AG09309 (cell line): ENCODE results near the gene TNIP1.

Experiments used
- DNase-seq: peaks from one replicate; pipeline ENCODE4 v3.0.0-alpha.2; 2010; ENCODE audit warnings: low read depth
- H3K4me3 ChIP-seq: 2 replicates; pipeline ENCODE4 v1.5.1; 2011; ENCODE audit warnings: mild to moderate bottlenecking, low read depth, low read length, moderate library complexity; ENCODE audit not compliant: control insufficient read depth
- TF ChIP-seq, protein P1 (sequence below): IDR thresholded peaks from 2 replicates; pipeline ENCODE4 v1.5.1; 2011; ENCODE audit warnings: mild to moderate bottlenecking, low read depth, low read length, inconsistent platforms; ENCODE audit not compliant: insufficient read depth, control insufficient read depth; ENCODE audit errors: missing control alignments

The TNIP1 gene

DNA sequence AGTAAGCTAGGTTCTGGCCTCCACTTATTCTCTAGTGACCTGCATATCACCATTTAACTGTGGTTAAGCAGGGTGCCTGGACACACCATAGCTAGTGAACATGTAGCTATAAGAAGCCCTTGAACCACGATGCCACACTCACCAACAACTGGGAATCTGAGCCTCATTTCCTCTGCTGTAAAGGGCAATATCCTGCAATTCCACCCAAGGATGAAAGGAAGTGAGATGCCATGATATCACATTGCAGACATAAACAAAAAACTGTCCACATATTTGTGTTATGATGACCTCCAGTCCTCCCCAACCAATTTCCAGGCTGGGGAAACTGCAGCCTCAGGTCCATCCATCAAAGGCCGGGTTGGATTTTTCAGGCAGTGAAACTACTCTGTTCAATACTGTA lies 10.4 kb downstream of the TNIP1 start:
- TF ChIP-seq, protein P1, sequence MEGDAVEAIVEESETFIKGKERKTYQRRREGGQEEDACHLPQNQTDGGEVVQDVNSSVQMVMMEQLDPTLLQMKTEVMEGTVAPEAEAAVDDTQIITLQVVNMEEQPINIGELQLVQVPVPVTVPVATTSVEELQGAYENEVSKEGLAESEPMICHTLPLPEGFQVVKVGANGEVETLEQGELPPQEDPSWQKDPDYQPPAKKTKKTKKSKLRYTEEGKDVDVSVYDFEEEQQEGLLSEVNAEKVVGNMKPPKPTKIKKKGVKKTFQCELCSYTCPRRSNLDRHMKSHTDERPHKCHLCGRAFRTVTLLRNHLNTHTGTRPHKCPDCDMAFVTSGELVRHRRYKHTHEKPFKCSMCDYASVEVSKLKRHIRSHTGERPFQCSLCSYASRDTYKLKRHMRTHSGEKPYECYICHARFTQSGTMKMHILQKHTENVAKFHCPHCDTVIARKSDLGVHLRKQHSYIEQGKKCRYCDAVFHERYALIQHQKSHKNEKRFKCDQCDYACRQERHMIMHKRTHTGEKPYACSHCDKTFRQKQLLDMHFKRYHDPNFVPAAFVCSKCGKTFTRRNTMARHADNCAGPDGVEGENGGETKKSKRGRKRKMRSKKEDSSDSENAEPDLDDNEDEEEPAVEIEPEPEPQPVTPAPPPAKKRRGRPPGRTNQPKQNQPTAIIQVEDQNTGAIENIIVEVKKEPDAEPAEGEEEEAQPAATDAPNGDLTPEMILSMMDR: no peak
- no peak overlapping the region for H3K4me3 ChIP-seq
- DNase-seq: no peak

DNA sequence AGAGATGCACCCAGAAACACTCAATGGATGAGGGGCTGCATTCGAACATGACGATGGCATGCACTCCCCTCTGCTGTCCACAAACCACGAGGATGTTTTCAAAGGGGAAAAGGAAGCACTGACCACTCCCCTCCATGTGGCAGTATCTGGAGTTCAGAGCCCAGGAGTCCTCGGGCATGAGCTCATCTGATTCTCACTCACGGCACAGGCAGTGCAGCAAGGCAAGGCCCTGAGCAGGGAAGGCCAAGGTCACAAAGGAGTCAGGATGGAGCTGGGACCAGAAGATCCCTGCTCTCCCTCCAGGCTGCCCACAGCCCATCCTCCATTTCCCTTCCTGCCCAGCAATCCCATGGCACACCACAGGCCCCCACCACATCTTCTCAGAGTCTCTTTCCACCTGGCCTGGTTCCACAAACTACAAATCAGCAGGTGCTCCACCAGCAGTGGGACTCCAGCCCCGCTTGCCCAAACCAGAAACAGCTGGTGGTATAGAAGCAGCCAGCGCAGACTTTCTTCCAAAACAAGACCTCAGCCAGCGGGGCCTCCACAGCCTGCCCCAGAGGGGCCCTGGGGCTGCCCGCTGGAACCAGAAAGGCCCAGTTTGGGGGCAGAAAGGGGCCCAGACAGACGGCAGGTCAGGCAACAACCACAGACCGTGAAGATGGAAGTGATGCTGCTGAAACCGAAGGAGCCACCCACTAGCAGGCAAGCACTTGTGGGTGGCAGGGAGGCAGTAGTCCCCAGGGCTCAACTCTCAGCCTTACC lies 12.2 kb downstream of the TNIP1 start:
- TF ChIP-seq, protein P1: no peak
- no peak overlapping the region for H3K4me3 ChIP-seq
- no peak for DNase-seq

DNA sequence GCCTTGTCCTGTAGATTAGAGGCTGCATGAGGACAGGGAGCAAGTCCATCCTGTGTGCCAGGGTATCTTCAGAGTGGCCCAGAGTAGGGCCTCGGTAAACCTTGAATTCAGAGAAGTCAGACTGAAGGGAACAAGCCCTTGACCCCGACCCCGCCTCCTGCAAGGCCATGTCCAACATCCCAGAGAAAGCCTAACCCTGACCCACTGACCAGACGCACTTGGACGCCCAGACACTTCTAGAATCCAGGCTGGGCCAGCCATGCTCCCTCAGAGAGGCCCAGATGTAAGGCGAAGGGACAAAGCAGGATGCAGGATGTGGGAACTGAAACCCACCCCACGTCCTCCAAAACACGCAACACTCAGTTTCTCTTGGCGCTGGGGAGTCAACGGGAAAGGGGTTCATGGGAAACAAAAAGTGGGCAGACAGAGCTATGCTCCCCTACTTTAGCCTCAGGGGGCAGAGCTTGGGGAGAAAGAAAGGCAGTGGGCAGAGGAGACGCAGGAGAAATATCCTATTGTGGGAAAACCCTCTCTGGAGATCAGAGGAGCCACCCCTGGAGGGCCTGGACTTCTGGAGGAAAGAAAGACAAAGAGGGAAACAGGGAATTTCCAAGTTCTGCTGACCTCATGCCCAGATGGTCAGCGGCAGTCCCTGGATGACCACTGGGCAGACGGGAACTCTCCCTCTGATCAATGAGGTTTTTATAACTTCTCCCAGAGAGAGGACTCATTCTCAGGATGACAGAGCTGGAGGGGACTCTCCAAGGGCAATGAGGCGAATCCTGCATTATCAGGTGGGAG lies 13.0 kb downstream of the TNIP1 start:
- TF ChIP-seq, protein P1: no peak
- no peak for DNase-seq
- H3K4me3 ChIP-seq: no peak overlapping the region

DNA sequence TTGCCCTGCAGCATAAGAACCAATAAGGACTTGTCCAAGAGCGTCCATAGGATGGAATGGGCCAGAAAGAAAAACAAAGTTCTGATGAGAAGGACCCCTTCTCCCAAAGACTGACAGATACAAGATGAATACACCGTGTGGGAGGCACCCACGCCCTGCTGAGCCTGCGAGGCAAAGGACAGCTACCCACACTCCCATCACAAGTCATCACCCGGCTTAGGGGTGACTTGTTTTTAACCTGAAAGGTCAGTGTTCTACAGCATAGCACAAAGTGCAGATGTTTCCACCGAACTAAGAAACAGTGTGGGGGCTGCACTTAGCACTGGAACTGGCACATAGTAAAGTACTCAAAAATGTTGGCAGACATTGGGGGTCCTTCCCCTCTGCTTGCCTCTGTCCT lies 13.9 kb downstream of the TNIP1 start:
- H3K4me3 ChIP-seq: no peak overlapping the region
- DNase-seq: no peak
- TF ChIP-seq, protein P1: no peak

DNA sequence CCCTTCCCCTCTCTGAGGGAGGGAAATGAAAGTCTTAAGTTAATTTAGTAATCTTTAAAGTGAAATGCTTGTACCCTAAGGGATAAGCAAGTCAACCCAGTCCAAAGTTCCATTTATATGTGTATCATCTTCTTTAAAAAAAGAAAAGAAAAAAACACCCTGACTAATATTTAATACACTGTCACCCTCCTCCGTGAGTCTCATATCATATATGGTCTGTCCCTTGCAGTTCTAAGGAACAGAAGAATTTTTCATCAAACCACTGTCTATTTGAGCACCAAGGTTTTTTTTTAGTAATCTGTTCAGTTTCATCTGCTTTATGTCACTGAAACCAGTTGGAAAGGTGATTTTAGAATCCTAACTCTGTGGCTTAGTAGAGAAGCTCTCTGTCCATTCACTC lies 15.2 kb downstream of the TNIP1 start:
- no peak overlapping the region for H3K4me3 ChIP-seq
- TF ChIP-seq, protein P1: no peak
- no peak for DNase-seq

DNA sequence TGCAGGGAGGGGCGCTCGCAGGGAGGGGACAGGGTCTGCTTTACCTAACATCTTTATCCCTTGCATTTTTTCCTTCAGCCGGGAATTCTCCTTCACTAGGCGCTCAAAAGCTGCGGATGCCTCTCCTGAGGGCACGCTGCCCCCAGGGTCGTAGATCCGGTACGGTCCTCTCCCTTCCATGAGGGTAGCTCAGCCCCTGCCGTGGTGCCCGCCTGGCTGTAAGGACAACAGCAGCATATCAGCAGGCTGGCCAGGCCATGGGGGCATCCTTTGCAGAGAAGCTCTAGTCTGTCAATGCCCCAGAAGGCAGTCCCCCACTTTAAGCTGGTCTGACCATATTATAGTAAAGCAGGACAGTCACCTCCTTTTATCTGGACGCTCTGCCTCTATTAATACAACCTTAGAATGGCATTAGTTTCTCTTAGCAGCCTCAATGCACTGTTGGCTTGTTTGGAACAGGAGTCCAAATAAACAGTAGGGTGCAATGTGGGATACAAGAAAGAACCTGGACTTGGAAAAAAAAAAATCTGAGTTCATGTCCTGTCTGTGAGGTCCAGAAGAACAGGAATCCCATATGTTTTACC lies 15.8 kb downstream of the TNIP1 start:
- H3K4me3 ChIP-seq: no peak overlapping the region
- TF ChIP-seq, protein P1: no peak
- DNase-seq: no peak
